HG03432 (cell line): Measurements from ENCODE around the gene ARHGEF11.
"Not testable (repeated sequence)": the region's sequence is repeated elsewhere in the genome, so short reads cannot be mapped to it uniquely, and the experiment has no call there.

ENCODE experiments used
- ATAC-seq: cut with Tn5 transposase; IDR thresholded peaks from one replicate; pipeline ENCODE4 v1.9.1; 2021; ENCODE audit warnings: mild to moderate bottlenecking, moderate library complexity; ENCODE audit not compliant: unreplicated experiment

ARHGEF11 gene

GRCh38 chr1:157045250-157046218, at the start of gene ARHGEF11:
TSS of gene ARHGEF11 (minus strand) at chr1:157045742. CDS start at chr1:157044330, 1,412 bp downstream.
- peak; percentile 82 for ATAC-seq

GRCh38 chr1:157095091-157095490, 49.5 kb upstream of the ARHGEF11 start:
- no peak for ATAC-seq

- no peak for ATAC-seq
Measured at GRCh38 chr1:157092831-157093230, 47.3 kb upstream of the ARHGEF11 start.

- no peak for ATAC-seq
Measured at GRCh38 chr1:157091668-157092273, 46.2 kb upstream of the ARHGEF11 start.

- ATAC-seq: no peak
Measured at GRCh38 chr1:157091186-157091585, 45.6 kb upstream of the ARHGEF11 start.

GRCh38 chr1:157090771-157091170, 45.2 kb upstream of the ARHGEF11 start:
- ATAC-seq: no peak

GRCh38 chr1:157090196-157090647, 44.7 kb upstream of the ARHGEF11 start:
- peak; percentile 48 for ATAC-seq

GRCh38 chr1:157089789-157090188, 44.2 kb upstream of the ARHGEF11 start:
- no peak for ATAC-seq

- no peak for ATAC-seq
Measured at GRCh38 chr1:157088607-157089006, 43.1 kb upstream of the ARHGEF11 start.

- ATAC-seq: no peak
Measured at GRCh38 chr1:157087030-157087429, 41.5 kb upstream of the ARHGEF11 start.

GRCh38 chr1:157086299-157086698, 40.8 kb upstream of the ARHGEF11 start:
- ATAC-seq: no peak

- no peak for ATAC-seq
Measured at GRCh38 chr1:157085421-157085820, 39.9 kb upstream of the ARHGEF11 start.

GRCh38 chr1:157084720-157085119, 39.2 kb upstream of the ARHGEF11 start:
- ATAC-seq: no peak

- ATAC-seq: no peak
Measured at GRCh38 chr1:157081707-157082106, 36.2 kb upstream of the ARHGEF11 start.

- ATAC-seq: no peak
Measured at GRCh38 chr1:157080714-157081113, 35.2 kb upstream of the ARHGEF11 start.

GRCh38 chr1:157077394-157077793, 31.9 kb upstream of the ARHGEF11 start:
- no peak for ATAC-seq

- no peak for ATAC-seq
Measured at GRCh38 chr1:157073944-157074685, 28.6 kb upstream of the ARHGEF11 start.

- no peak for ATAC-seq
Measured at GRCh38 chr1:157069601-157070000, 24.1 kb upstream of the ARHGEF11 start.

- not testable (repeated sequence) for ATAC-seq
Measured at GRCh38 chr1:157059241-157059640, 13.7 kb upstream of the ARHGEF11 start.

- ATAC-seq: no peak
Measured at GRCh38 chr1:157056269-157056668, 10.7 kb upstream of the ARHGEF11 start.

- not testable (repeated sequence) for ATAC-seq
Measured at GRCh38 chr1:157055729-157056128, 10.2 kb upstream of the ARHGEF11 start.
